ENCODE results near the gene FIS1.

DNA sequence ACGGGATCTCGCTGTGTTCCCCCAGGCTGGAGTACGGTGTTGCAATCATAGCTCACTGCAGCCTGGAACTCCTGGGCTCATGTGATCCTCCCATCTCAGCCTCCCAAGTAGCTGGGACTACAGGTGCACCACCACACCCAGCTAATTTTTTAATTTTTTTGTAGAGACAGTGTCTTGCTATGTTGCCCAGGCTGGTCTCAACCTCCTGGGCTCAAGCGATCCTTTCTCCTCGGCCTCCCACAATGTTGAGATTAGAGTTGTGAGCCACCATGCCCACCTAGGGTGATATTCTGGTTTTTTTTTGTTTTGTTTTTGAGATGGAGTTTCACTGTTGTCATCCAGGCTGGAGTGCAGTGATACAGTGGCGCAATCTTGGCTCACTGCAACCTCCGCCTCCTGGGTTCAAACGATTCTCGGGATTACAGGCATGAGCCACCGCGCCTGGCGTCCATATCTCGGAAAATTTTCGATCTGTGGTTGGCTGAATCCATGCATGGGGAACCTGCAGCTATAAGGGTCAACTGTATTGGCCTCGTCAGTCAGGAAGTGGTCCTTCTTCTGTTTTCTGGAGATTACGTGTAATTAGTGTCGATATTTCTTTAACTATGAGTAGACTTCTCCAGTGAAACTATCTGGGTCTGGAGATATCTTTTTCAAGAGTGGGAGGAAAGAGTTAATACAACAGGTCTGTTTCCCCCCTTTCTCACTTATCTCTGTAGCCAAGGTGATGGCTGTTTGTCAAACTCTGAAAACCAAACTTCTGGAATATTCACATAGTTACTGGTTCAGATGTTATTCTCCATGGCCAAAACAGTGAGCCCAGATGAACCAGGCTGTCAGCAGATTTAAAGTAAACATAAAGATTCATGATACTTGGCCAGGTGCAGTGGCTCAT lies 21.0 kb upstream of the FIS1 start:
- TF ChIP-seq, protein P1, sequence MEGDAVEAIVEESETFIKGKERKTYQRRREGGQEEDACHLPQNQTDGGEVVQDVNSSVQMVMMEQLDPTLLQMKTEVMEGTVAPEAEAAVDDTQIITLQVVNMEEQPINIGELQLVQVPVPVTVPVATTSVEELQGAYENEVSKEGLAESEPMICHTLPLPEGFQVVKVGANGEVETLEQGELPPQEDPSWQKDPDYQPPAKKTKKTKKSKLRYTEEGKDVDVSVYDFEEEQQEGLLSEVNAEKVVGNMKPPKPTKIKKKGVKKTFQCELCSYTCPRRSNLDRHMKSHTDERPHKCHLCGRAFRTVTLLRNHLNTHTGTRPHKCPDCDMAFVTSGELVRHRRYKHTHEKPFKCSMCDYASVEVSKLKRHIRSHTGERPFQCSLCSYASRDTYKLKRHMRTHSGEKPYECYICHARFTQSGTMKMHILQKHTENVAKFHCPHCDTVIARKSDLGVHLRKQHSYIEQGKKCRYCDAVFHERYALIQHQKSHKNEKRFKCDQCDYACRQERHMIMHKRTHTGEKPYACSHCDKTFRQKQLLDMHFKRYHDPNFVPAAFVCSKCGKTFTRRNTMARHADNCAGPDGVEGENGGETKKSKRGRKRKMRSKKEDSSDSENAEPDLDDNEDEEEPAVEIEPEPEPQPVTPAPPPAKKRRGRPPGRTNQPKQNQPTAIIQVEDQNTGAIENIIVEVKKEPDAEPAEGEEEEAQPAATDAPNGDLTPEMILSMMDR (IDR thresholded peaks at IDR 0.05; ENCODE audit: insufficient read depth, low read depth, low read length), result no peak
- no peak for TF ChIP-seq EZH2 (IDR thresholded peaks at IDR 0.05; ENCODE audit: insufficient read depth, low read length)

Measured in astrocyte (in vitro differentiated cells and primary cell).